ENCODE data around the gene EFCAB11.

DNA sequence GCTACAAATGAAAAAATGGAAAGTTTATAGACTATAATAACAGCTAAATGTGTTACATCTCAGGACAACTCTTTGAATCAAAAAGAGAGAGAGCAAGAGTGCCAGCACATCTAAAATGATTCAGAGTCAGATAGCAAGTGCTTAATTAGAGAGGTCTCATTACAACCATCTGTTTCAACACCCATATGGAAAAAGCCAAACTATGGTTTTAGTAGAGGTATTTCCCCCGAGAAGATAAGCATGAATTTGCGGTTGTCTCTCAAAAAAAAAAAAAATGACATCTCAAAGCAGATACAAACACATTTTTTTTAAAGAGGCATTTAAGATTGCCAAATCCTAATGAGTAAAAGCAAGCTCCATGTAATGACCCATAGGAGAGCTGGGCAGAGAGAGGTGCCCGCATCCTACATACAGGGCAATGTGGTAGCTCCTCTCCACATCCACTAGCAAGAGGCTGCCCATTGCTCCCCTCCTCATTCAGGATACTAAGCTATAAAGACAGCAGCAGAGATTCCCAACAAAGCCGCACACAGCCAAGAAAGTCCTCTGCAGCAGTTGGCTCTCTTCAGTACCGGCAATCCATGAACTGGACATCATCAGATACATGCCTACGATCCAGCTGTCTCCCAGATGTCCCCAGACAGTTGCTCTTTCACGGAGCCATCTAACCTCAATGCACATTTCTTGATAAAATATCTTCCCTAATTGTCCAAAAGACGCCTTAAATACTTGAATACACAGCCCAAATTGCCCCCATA lies 100.4 kb downstream of the EFCAB11 start:
- TF ChIP-seq, protein P1, sequence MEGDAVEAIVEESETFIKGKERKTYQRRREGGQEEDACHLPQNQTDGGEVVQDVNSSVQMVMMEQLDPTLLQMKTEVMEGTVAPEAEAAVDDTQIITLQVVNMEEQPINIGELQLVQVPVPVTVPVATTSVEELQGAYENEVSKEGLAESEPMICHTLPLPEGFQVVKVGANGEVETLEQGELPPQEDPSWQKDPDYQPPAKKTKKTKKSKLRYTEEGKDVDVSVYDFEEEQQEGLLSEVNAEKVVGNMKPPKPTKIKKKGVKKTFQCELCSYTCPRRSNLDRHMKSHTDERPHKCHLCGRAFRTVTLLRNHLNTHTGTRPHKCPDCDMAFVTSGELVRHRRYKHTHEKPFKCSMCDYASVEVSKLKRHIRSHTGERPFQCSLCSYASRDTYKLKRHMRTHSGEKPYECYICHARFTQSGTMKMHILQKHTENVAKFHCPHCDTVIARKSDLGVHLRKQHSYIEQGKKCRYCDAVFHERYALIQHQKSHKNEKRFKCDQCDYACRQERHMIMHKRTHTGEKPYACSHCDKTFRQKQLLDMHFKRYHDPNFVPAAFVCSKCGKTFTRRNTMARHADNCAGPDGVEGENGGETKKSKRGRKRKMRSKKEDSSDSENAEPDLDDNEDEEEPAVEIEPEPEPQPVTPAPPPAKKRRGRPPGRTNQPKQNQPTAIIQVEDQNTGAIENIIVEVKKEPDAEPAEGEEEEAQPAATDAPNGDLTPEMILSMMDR (IDR thresholded peaks at IDR 0.05; ENCODE audit: low read length) = no peak
- TF ChIP-seq EZH2 (optimal IDR thresholded peaks at IDR 0.05; ENCODE audit: low read depth, low read length) = no peak

Data from MM.1S (cell line).